SK-N-SH (cell line): ENCODE measurements around the gene THY1. TPM values are rescaled to one million over a fixed set of nuclear protein-coding genes. Genes with fewer than 3 reads are reported as not detected.
"Not testable (repeated sequence)": the region's sequence is repeated elsewhere in the genome, so short reads cannot be mapped to it uniquely, and the experiment has no call there.

ENCODE experiments used
- CTCF ChIA-PET: fragments of 300-600, 350-600 bp; formaldehyde crosslinking; extraction: SDS; loops from one replicate; lab custom pipeline; 2021; lab: Yijun Ruan, JAX
- POLR2A ChIA-PET: fragments of 350-600 bp; sonication (Branson Sonifier 250); formaldehyde crosslinking; extraction: SDS; loops from one replicate; lab custom pipeline; 2020; ENCODE audit warnings: antibody characterized with exemption, inconsistent platforms; lab: Yijun Ruan, JAX
- DNase-seq: peaks from one replicate; pipeline ENCODE4 v3.0.0; 2012
- H2AFZ ChIP-seq: fragments of 200-600 bp; sonication (generic); 2 replicates; pipeline ENCODE4 v1.8.1; 2016; ENCODE audit warnings: antibody characterized with exemption, mild to moderate bottlenecking, low read depth
- H3F3A ChIP-seq: fragments of 200-600 bp; sonication (generic); replicated peaks from 2 replicates; pipeline ENCODE3; 2016; ENCODE audit warnings: antibody characterized with exemption, mild to moderate bottlenecking; ENCODE audit not compliant: insufficient read depth
- H3K27ac ChIP-seq, 2 experiments: fragments of 200-500 bp in 1 of 2; fragments of 200-600 bp in 1 of 2; sonication (Bioruptor generic) in 1 of 2; sonication (generic), shearing (Covaris generic) in 1 of 2; 2 replicates each; pipeline versions ENCODE4 v1.5.1 to v1.6.1; 2014 to 2016; ENCODE audit warnings: low read depth in 2 of 2, inconsistent platforms in 1 of 2, low read length in 1 of 2, mild to moderate bottlenecking in 1 of 2, mixed read lengths in 1 of 2
- H3K27me3 ChIP-seq: fragments of 200-600 bp; sonication (generic), shearing (Covaris generic); 2 replicates; pipeline ENCODE4 v1.6.1; 2016; ENCODE audit warnings: mixed run types; ENCODE audit not compliant: insufficient read depth
- H3K36me3 ChIP-seq, 2 experiments: fragments of 200-500 bp in 1 of 2; fragments of 200-600 bp in 1 of 2; sonication (Bioruptor generic) in 1 of 2; sonication (generic) in 1 of 2; replicated peaks in 1 of 2; 2 replicates each; pipeline versions ENCODE3 to v1.5.1; 2014 to 2016; ENCODE audit warnings: low read length in 1 of 2, mild to moderate bottlenecking in 1 of 2; ENCODE audit not compliant: insufficient read depth in 2 of 2, control insufficient read depth in 1 of 2
- H3K4me1 ChIP-seq, 2 experiments: fragments of 200-500 bp in 1 of 2; fragments of 200-600 bp in 1 of 2; sonication (Bioruptor generic) in 1 of 2; sonication (generic), shearing (Covaris generic) in 1 of 2; 2 replicates each; pipeline versions ENCODE4 v1.5.1 to v1.6.1; 2014 to 2016; ENCODE audit warnings: low read depth in 1 of 2, low read length in 1 of 2, mixed run types in 1 of 2; ENCODE audit not compliant: insufficient read depth in 2 of 2, control insufficient read depth in 1 of 2
- H3K4me2 ChIP-seq: fragments of 200-600 bp; sonication (generic), shearing (Covaris generic); 2 replicates; pipeline ENCODE4 v1.6.1; 2017; ENCODE audit warnings: mixed run types
- H3K4me3 ChIP-seq, 2 experiments: fragments of 200-500 bp in 1 of 2; fragments of 200-600 bp in 1 of 2; sonication (Bioruptor generic) in 1 of 2; sonication (generic), shearing (Covaris generic) in 1 of 2; 2 replicates each; pipeline versions ENCODE4 v1.5.1 to v1.8.1; 2014 to 2016; ENCODE audit warnings: low read depth in 2 of 2, inconsistent platforms in 1 of 2, low read length in 1 of 2, mild to moderate bottlenecking in 1 of 2, mixed read lengths in 1 of 2, moderate library complexity in 1 of 2
- H3K79me2 ChIP-seq: fragments of 200-600 bp; sonication (generic); 2 replicates; pipeline ENCODE4 v1.8.1; 2017; ENCODE audit warnings: mild to moderate bottlenecking; ENCODE audit not compliant: insufficient read depth
- H3K9ac ChIP-seq: fragments of 200-600 bp; sonication (generic); 2 replicates; pipeline ENCODE4 v1.6.1; 2017; ENCODE audit warnings: mixed run types
- H3K9me2 ChIP-seq: fragments of 200-600 bp; sonication (generic); 2 replicates; pipeline ENCODE4 v1.6.1; 2017; ENCODE audit warnings: mixed run types
- H3K9me3 ChIP-seq: fragments of 200-600 bp; sonication (generic); 2 replicates; pipeline ENCODE4 v1.6.1; 2017; ENCODE audit warnings: mixed run types, mild to moderate bottlenecking, moderate library complexity
- H4K20me1 ChIP-seq: fragments of 200-600 bp; sonication (generic); 2 replicates; pipeline ENCODE4 v1.6.1; 2017; ENCODE audit warnings: mild to moderate bottlenecking, mixed run types; ENCODE audit not compliant: insufficient read depth
- ELF1 ChIP-seq: IDR thresholded peaks from 2 replicates; pipeline ENCODE4 v1.4.0; 2012
- EP300 ChIP-seq, 2 experiments: IDR thresholded peaks; 2 replicates each; pipeline versions ENCODE4 v1.4.0 to v1.6.1; 2012; ENCODE audit warnings: borderline replicate concordance in 1 of 2, low read depth in 1 of 2, low read length in 1 of 2
- FOSL2 ChIP-seq: IDR thresholded peaks from 2 replicates; pipeline ENCODE4 v1.4.0; 2012; ENCODE audit warnings: low read depth, mild to moderate bottlenecking, moderate library complexity, borderline replicate concordance
- FOXM1 ChIP-seq: IDR thresholded peaks from 2 replicates; pipeline ENCODE4 v1.4.0; 2012; ENCODE audit warnings: low read depth, mild to moderate bottlenecking
- MXI1 ChIP-seq: IDR thresholded peaks from 2 replicates; pipeline ENCODE4 v1.6.1; 2012; ENCODE audit warnings: mild to moderate bottlenecking, low read depth, low read length, improper control_type of control experiment
- NFIC ChIP-seq: IDR thresholded peaks from 2 replicates; pipeline ENCODE4 v1.4.0; 2012; ENCODE audit warnings: borderline replicate concordance
- RAD21 ChIP-seq: IDR thresholded peaks from 2 replicates; pipeline ENCODE4 v1.6.1; 2012; ENCODE audit warnings: mild to moderate bottlenecking, low read length
- SIN3A ChIP-seq: IDR thresholded peaks from 2 replicates; pipeline ENCODE4 v1.6.1; 2012; ENCODE audit warnings: low read depth, mild to moderate bottlenecking, low read length, moderate library complexity, borderline replicate concordance
- TAF1 ChIP-seq: IDR thresholded peaks from 2 replicates; pipeline ENCODE4 v1.6.1; 2012; ENCODE audit warnings: low read depth, mild to moderate bottlenecking, low read length, moderate library complexity, borderline replicate concordance
- TCF12 ChIP-seq: IDR thresholded peaks from 2 replicates; pipeline ENCODE4 v1.4.0; 2012
- TEAD4 ChIP-seq: IDR thresholded peaks from 2 replicates; pipeline ENCODE4 v1.4.0; 2012; ENCODE audit warnings: mild to moderate bottlenecking, borderline replicate concordance; ENCODE audit not compliant: insufficient read depth
- WGBS: methylation state at CpG from one replicate; pipeline ENCODE4 v1.1.6; 2017; ENCODE audit warnings: low lambda C conversion rate; 5-methylcytosine and 5-hydroxymethylcytosine counted together
- polyA plus RNA-seq, 3 experiments: library from polyadenylated mRNA; depleted of rRNA; stranded (reverse); fragments of >200 nt; gene quantifications; 2 replicates each; pipeline ENCODE4 v1.2.3, GENCODE V29; 2012
- TF ChIP-seq, protein P1 (sequence below): IDR thresholded peaks from 2 replicates; pipeline ENCODE4 v1.4.0; 2012; ENCODE audit warnings: low read depth, borderline replicate concordance
- TF ChIP-seq, protein P2 (sequence below): IDR thresholded peaks from 2 replicates; pipeline ENCODE4 v1.4.0; 2012; ENCODE audit warnings: low read depth, borderline replicate concordance
- TF ChIP-seq, protein P3 (sequence below): fragments of 200-600 bp; sonication (generic); IDR thresholded peaks from 2 replicates; pipeline ENCODE4 v1.6.1; 2017; ENCODE audit warnings: antibody characterized with exemption, mild to moderate bottlenecking, moderate library complexity
- TF ChIP-seq, protein P4 (sequence below): fragments of 150-350 bp; IDR thresholded peaks from 2 replicates; pipeline ENCODE4 v1.6.1; 2017; ENCODE audit warnings: antibody characterized with exemption, low read length, low read depth, borderline replicate concordance

THY1 gene
- polyA plus RNA-seq, 1 of the 3 experiments (the other 2 are of a cell fraction), result 1,091 TPM

DNA sequence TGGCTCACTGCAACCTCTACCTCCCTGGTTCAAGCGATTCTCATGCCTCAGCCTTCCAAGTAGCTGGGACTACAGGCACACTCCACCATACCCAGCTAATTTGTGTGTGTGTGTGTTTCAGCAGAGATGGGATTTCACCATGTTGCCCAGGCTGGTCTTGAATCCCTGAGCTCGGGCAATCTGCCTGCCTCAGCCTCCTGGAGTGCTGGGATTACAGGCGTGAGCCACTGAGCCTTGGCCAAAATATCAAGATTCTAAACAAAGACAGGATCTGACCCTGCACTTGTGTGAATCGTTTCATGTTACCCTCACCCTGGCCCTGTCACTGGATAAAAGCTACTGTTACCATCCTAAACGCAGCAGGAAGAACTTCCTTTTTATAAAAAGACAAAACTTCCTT, 15.6 kb upstream of the THY1 start (continued):
- no peak for TF ChIP-seq FOSL2

DNA sequence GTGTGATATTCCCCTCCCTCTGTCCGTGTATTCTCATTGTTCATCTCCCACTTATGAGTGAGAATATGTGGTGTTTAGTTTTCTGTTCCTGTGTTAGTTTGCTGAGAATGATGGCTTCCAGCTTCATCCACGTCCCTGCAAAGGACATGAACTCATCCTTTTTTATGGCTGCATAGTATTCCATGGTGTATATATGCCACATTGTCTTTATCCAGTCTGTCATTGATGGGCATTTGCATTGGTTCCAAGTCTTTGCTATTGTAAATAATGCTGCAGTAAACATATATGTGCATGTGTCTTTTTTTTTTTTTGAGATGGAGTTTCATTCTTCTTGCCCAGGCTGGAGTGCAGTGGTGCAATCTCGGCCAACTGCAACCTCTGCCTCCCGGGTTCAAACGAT, 14.5 kb upstream of the THY1 start:
- WGBS, result 65% methylated on average over 5 of the region's 5 CpGs
- peaks cover 7 to 13% of the 10 kb centered on the region in 2 experiments; a peak in 3 of 4 replicates for H3K4me1 ChIP-seq
- CTCF ChIA-PET, H3K4me2 ChIP-seq, H3K9me3 ChIP-seq, H4K20me1 ChIP-seq, H3K9me2 ChIP-seq, H3K27me3 ChIP-seq, H3K27ac ChIP-seq, H3K4me3 ChIP-seq, POLR2A ChIA-PET, H3K36me3 ChIP-seq, H3K79me2 ChIP-seq, DNase-seq, H3K9ac ChIP-seq, H2AFZ ChIP-seq: not testable (repeated sequence)
- H3F3A ChIP-seq, result peaks cover 14% of the 10 kb centered on the region

DNA sequence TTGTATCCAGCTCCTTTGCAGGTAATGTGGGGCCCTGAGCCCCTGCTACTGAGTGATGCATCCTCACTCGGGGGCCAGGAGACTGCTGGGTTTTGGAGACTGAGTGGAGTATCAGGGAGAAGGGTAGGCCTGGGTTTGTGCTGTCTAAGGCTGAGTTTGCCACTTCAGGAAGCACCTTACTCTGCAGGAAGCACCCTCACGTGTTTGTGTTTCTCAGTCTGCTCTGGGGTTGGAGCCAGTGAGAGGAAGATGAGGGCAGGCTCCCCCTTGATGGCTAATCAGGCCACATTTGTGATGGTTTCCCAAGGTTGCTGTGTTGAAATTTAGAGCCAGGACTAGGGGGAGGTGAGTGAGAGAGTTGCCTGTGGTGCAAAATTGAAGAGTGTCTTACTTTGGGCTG, 13.7 kb upstream of the THY1 start:
- CTCF ChIA-PET, result no interaction called here
- no peaks in the 10 kb centered on the region for H3K9me3 ChIP-seq
- H3K9ac ChIP-seq, result no peak overlapping the region
- POLR2A ChIA-PET, result no interaction called here
- no peak overlapping the region for H2AFZ ChIP-seq
- H3K36me3 ChIP-seq, result no peaks in the 10 kb centered on the region
- H3K4me2 ChIP-seq, result no peak overlapping the region
- H4K20me1 ChIP-seq, result peaks cover 3% of the 10 kb centered on the region; the same call in 1 of the 2 replicates
- peaks cover 22% of the 10 kb centered on the region for H3F3A ChIP-seq
- no peaks in the 10 kb centered on the region for H3K27me3 ChIP-seq
- H3K4me1 ChIP-seq, result peaks cover 14 to 20% of the 10 kb centered on the region in 2 experiments; a peak in 3 of 4 replicates
- no peaks in the 10 kb centered on the region for H3K79me2 ChIP-seq
- H3K9me2 ChIP-seq, result no peaks in the 10 kb centered on the region
- TF ChIP-seq NFIC, result no peak
- no peak for DNase-seq
- WGBS, result 93% methylated on average over 2 of the region's 2 CpGs
- H3K27ac ChIP-seq, result no peak overlapping the region
- no peak overlapping the region for H3K4me3 ChIP-seq

DNA sequence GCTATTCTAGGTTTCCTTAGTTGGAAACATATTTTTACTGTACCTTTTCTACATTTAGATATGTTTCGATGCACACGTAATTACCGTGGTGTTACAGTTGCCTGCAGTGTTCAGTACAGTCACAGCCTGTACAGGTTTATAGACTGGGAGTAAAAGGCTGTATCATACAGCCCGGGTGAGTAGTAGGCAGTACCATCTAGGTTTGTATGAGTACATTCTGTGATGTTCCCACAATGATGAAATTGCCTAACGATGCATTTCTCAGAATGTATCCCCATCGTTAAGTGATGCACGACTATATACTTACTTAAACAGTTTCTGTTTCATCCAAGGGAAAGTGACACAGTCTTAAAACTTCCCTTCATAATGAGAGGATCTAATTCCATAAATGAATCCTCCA, 13.1 kb upstream of the THY1 start:
- 83% methylated on average over 7 of the region's 7 CpGs for whole genome bisulfite sequencing
- H3K9ac ChIP-seq, result no peak overlapping the region
- no peaks in the 10 kb centered on the region for H3K79me2 ChIP-seq
- no peak overlapping the region for H3K27ac ChIP-seq
- no peaks in the 10 kb centered on the region for H3K9me2 ChIP-seq
- H3K36me3 ChIP-seq, result no peaks in the 10 kb centered on the region
- peaks cover 22% of the 10 kb centered on the region for H3F3A ChIP-seq
- H3K27me3 ChIP-seq, result no peaks in the 10 kb centered on the region
- POLR2A ChIA-PET, result no interaction called here
- H4K20me1 ChIP-seq, result peaks cover 3% of the 10 kb centered on the region; the same call in 1 of the 2 replicates
- no peak overlapping the region for H3K4me3 ChIP-seq
- H3K4me1 ChIP-seq, result peaks cover 14 to 20% of the 10 kb centered on the region in 2 experiments; a peak in 3 of 4 replicates
- no peak overlapping the region for H3K4me2 ChIP-seq
- no peak for DNase-seq
- no peak overlapping the region for H2AFZ ChIP-seq
- no peaks in the 10 kb centered on the region for H3K9me3 ChIP-seq
- CTCF ChIA-PET, result interaction anchor here (1.7 kb wide), 1 partner anchor 10 kb away, joined by 3 read pairs; no protein-coding TSS in a partner anchor
- TF ChIP-seq FOXM1, result no peak
- TF ChIP-seq, protein P1, sequence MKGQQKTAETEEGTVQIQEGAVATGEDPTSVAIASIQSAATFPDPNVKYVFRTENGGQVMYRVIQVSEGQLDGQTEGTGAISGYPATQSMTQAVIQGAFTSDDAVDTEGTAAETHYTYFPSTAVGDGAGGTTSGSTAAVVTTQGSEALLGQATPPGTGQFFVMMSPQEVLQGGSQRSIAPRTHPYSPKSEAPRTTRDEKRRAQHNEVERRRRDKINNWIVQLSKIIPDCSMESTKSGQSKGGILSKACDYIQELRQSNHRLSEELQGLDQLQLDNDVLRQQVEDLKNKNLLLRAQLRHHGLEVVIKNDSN, result no peak
- TF ChIP-seq MXI1, result no peak
- no peak for TF ChIP-seq ELF1
- TF ChIP-seq, protein P2, sequence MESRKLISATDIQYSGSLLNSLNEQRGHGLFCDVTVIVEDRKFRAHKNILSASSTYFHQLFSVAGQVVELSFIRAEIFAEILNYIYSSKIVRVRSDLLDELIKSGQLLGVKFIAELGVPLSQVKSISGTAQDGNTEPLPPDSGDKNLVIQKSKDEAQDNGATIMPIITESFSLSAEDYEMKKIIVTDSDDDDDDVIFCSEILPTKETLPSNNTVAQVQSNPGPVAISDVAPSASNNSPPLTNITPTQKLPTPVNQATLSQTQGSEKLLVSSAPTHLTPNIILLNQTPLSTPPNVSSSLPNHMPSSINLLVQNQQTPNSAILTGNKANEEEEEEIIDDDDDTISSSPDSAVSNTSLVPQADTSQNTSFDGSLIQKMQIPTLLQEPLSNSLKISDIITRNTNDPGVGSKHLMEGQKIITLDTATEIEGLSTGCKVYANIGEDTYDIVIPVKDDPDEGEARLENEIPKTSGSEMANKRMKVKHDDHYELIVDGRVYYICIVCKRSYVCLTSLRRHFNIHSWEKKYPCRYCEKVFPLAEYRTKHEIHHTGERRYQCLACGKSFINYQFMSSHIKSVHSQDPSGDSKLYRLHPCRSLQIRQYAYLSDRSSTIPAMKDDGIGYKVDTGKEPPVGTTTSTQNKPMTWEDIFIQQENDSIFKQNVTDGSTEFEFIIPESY, result no peak
- no peak for TF ChIP-seq RAD21
- no peak for TF ChIP-seq EP300 (IDR thresholded peaks at IDR 0.05; ENCODE audit: borderline replicate concordance in 1 of 2, low read depth in 1 of 2, low read length in 1 of 2)
- TF ChIP-seq, protein P3, sequence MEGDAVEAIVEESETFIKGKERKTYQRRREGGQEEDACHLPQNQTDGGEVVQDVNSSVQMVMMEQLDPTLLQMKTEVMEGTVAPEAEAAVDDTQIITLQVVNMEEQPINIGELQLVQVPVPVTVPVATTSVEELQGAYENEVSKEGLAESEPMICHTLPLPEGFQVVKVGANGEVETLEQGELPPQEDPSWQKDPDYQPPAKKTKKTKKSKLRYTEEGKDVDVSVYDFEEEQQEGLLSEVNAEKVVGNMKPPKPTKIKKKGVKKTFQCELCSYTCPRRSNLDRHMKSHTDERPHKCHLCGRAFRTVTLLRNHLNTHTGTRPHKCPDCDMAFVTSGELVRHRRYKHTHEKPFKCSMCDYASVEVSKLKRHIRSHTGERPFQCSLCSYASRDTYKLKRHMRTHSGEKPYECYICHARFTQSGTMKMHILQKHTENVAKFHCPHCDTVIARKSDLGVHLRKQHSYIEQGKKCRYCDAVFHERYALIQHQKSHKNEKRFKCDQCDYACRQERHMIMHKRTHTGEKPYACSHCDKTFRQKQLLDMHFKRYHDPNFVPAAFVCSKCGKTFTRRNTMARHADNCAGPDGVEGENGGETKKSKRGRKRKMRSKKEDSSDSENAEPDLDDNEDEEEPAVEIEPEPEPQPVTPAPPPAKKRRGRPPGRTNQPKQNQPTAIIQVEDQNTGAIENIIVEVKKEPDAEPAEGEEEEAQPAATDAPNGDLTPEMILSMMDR, result no peak
- TF ChIP-seq FOSL2, result no peak
- TF ChIP-seq SIN3A, result no peak
- TF ChIP-seq, protein P4, sequence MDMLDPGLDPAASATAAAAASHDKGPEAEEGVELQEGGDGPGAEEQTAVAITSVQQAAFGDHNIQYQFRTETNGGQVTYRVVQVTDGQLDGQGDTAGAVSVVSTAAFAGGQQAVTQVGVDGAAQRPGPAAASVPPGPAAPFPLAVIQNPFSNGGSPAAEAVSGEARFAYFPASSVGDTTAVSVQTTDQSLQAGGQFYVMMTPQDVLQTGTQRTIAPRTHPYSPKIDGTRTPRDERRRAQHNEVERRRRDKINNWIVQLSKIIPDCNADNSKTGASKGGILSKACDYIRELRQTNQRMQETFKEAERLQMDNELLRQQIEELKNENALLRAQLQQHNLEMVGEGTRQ, result no peak
- no peak for TF ChIP-seq TEAD4
- no peak for TF ChIP-seq NFIC
- TF ChIP-seq TCF12, result no peak
- TF ChIP-seq TAF1, result no peak
